ENCODE data around the gene MTA3.
"Not testable (repeated sequence)": the region's sequence is repeated elsewhere in the genome, so short reads cannot be mapped to it uniquely, and the experiment has no call there.

Gene MTA3

DNA sequence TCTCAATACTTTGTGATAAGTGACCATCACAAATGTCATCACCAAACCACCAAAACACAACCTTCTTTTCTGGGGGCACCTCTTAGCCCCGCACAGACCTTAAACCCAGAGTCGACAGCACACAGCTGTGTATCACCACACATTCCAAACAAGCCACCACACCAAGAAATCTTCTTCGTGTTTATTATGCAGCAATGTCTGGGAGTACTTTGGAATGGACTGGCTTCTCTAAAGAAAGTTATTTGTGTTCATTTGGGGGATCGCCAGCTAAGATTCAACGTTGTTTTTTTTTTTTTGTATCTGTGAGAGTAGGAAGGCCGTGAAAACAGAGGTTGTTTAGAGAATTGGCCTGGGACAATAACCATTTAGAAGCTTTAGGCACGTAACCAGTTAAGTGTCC lies 1.1 kb upstream of the MTA3 start:
- no peak for DNase-seq (ENCODE audit: low read depth in 2 of 3, low spot score in 1 of 3)

DNA sequence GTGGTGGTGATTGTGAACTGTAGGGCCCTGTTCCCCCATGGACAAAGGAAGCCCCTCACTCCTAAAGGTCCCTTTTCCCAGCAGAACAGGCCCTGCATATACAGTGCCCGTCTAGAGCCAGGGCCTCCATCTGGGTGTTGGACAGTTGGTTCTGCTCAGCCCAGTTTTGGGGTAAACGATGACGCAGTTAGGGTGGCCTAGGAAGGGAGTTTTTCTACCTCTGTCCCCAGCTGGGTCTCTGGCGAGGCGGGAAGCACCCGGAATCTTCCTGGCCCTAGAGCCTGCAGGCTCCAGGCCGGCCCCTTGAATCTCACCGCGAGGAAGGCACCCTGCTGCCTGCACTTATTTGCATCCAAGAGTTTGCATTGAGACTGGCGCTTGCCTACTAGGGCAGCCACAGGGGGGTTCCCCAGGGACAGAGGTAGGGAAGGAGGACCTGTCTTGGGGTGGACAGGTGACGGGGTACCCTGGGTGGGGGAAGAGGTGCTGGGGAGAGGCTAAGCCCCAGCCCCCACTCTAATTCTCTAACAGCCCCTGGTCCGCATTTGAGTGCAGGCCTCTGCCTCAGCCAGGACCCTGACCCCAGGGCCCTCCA lies 529 bp upstream of the MTA3 start:
- DNase-seq (ENCODE audit: low read depth in 2 of 3, low spot score in 1 of 3), result no peak

DNA sequence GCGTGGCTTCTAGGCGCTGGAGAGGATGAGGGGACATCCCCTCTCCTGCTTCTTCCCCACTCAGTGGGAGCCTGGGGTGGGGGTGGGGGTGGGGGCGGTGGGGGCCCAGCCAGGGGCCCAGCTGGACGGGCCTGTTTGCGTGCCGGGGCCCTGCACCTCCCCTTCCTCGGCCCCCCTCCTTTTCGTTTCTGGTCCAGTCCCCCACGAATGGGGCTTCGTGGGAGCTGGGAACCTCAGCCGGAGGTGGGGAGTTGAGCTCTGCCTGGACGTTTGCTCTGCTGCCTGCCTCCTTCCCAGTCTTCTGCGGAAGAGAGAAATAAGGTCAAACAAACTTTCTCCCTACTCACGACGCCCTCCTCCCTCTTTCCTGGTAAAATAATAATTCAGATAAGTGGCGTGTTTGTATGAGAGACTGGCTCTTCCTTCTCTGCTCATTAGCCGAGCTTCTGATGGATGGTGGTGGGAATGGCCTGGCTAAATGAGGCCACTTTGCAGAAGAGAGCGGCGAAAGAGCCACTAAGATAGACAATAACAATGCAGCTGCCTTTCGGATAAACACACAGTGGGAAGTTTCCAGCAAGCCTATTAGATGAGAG lies 782 bp downstream of the MTA3 start:
- peak in 1 of 3 donors; percentile 10 for DNase-seq (ENCODE audit: low read depth in 2 of 3, low spot score in 1 of 3)

DNA sequence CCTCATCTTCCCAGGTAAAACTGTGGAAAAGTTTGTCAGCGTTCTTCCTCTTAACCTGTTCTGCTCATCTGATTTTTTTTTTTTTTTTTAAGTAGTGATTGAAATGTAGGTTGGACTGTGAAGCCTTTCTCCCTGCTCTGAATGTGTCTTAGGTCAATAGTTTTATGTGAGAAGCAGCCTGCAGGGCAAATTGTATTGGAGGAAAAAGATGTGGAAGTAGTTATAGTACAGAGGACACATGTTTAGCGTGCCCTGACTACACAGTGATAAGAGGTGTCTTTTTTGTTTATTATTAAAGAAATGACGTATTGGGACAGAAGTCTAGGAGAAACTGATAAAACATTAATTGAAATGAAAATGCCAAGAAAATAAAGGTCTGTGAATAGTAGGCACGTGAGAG lies 1.5 kb downstream of the MTA3 start:
- DNase-seq (ENCODE audit: low read depth in 2 of 3, low spot score in 1 of 3), result no peak

DNA sequence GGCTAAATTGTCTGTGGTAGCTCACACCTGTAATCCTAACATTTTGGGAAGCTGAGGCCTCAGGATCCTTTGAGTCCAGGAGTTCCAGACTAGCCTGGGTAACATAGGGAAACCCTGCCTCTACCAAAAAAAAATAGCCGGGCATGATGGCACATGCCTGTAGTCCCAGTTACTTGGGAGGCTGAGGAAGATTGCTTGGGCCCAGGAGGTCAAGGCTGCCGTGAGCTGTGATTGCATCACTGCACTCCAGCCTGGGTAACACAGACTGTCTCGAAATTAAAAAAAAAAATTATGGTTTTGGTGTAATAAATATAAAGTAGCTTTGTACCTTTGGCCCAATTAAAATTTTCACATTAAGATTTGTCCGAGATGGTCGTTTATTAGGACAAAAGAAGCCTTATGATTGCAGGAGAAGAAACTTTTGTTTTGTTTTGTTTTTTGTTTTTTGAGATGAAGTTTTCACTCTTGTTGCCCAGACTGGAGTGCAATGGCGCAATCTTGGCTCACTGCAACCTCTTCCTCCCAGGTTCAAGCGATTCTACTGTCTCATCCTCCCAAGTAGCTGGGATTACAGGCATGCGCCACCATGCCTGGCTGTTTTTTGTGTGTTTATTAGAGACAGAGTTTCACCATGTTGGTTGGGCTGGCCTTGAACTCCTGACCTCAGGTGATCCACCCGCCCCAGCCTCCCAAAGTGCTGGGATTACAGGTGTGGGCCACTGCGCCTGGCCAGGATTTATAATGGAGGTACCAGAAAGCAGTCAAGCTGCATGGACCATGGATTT lies 4.1 kb downstream of the MTA3 start:
- no peak for DNase-seq (ENCODE audit: low read depth in 2 of 3, low spot score in 1 of 3)

DNA sequence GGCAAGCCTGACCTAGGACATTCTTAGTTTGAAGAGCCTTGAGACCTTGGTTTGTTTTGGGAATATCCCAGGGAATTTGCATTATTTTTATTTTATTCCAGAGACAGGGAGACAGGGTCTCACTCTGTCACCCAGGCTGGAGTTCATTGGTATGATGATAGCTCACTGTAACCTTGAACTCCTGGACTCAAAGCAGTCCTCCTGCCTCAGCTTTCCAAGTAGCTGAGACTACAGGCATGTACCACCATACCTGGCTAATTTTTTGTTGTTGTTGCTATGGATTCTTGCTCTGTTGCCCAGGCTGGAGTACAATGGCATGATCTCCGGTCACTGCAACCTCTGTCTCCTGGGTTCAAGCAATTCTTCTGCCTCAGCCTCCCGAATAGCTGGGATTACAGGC lies 4.8 kb downstream of the MTA3 start:
- DNase-seq (ENCODE audit: low read depth in 2 of 3, low spot score in 1 of 3), result no peak

DNA sequence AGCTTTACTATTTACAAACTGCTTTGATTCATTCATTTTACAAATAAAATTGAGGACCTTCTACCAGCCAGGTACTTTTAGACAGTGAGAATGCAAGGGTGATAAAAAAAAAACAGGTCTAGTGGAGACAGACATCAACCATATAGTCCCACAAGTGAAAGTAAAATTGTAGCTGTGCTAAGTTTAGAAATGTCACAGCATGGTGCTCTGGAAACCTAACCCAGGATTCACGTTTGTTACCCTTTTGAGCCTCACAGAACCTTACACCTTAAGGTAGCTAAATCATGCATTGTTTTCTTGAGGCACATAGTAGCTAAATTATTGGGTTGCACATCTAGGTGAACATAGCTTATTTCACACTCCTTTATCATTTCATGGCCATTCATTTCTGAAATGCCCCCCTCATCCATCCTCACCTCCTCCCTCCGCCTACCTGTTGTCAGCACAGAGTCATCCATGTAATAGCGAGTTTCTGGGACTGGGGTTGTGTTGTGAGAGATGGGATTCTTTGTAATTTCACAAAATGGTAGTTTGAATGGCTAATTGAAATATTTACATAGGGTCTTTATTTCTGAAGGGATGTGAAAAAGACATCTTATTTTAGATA lies 7.1 kb downstream of the MTA3 start:
- DNase-seq (ENCODE audit: low read depth in 2 of 3, low spot score in 1 of 3), result no peak

DNA sequence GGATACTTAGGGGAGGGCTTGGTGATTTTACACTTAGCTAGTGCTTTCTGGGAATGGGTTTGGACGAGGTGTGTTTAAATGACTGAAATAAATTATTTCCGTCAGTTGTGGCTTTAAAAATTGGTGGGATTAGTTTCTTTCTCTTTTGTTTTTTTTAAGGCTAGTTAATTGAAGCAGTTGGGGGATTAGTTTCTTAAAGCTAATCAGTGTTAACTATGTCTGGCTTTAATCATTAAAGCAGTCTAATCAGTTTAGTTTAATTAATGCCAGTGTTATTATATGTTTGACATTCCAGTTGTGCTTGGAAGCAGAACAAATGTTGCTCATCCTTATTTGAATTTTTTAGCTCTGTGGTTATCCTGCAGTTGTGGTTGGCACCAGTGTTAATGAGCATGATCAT lies 10.2 kb downstream of the MTA3 start:
- no peak for DNase-seq (ENCODE audit: low read depth in 2 of 3, low spot score in 1 of 3)

DNA sequence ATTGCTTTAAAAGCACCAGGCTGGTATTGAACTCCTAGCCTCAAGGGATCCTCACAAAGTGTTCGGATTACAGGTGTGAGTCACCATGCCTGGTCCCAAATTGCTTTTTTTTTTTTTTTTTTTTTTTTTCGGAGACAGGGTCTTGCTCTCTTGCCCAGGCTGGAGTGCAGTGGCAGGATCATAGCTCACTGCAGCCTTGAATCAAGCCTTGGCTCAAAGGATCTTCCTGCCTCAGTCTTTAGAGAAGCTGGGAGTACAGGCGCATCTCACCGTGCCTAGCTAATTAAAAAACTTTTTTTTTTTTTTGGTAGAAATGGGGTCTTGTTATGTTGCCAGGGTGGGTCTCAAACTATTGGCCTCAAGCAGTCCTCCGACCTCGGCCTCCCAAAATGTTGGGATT lies 12.8 kb downstream of the MTA3 start:
- no peak for DNase-seq (ENCODE audit: low read depth in 2 of 3, low spot score in 1 of 3)

DNA sequence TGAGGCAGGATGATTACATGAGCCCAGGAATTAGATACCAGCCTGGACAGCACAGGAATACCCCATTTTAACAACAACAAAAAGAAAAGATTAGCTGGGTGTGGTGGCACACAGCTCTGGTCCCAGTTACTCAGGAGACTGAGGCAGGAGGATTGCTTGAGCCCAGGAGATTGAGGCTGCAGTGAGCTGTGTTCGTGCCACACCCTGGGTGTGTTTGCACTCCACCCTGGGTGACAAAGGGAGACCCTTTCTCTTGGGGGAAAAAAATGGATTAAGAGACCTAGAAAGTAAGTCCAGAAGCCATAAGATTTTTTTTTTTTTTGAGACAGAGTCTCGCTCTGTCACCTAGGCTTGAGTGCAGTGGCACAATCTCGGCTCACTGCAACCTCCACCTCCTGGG lies 16.2 kb downstream of the MTA3 start:
- not testable (repeated sequence) for DNase-seq (ENCODE audit: low read depth in 2 of 3, low spot score in 1 of 3)

DNA sequence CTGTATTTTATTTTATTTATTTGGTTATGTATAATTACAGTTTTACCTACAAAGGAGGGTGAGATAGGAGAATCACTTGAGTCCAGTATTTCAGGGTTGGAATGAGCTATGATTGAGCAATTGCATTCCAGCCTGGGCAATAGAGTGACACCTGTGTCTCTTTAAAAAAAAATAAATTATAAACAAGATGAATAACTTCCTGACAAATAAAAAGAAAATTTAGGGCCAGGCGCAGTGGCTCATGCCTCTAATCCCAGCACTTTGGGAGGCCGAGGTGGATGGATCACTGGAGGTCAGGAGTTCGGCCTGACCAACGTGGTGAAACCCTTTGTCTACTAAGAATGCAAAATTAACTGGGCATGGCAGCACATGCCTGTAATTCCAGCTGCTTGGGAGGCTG lies 17.3 kb downstream of the MTA3 start:
- no peak for DNase-seq (ENCODE audit: low read depth in 2 of 3, low spot score in 1 of 3)

DNA sequence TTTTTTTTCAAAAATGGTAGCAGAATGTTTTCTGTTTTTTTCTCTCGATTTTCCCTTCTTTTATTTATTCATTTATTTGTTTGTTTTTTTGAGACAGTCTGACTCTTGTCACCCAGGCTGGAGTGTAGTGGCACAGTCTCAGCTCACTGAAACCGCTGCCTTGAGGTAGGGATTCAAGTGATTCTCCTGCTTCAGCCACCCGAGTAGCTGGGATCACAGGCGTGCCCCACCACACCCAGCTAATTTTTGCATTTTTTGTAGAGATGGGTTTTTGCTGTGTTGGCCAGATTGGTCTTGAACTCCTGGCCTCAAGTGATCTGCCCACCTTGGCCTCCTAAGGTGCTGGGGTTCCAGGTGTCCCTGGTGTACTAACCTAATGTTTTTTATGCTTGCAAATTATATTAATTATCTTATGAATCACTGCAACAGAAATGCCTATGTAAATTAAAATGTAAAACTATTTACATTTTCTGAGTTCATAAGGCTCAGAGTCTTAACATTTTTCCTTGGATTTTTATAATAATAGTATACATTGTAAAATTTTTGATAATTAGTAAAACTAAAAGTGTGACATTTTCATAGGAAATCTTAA lies 19.2 kb downstream of the MTA3 start:
- no peak for DNase-seq (ENCODE audit: low read depth in 2 of 3, low spot score in 1 of 3)

DNA sequence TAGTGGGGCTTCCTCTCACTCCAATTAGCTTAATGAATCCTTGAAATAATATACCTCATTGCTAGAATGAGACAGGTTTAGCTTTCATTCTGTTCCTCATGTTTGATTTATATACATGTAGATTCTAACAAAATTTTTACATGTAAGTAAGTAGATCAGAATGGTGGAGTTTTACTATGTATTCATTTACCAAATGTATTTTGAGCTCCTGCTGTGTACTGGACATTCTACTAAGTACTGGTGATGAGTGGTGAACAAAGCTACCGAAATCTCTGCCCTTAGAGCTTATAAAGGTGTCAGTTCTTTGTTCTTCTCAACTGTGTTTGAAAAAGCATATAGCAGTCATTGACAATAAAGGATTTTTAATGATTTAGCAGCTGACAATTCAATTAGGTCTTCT lies 19.7 kb downstream of the MTA3 start:
- DNase-seq (ENCODE audit: low read depth in 2 of 3, low spot score in 1 of 3), result no peak

DNA sequence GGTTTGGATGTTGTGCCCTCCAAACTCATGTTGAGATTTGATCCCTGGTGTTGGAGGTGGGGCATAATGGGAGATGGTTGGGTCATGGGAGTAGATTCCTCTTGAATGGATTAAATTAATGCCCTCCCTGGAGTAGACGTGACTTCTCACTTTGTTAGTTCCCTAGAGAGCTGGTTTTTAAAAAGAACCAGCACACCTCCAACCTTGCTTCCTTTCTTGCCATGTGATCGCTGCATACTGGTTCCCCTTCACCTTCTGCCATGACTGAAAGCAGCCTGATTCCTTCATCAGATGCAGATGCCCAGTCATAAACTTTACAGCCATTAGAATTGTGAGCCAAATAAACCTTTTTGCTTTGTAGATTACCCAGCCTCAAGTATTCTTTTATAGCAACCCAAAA lies 21.7 kb downstream of the MTA3 start:
- no peak for DNase-seq (ENCODE audit: low read depth in 2 of 3, low spot score in 1 of 3)

DNA sequence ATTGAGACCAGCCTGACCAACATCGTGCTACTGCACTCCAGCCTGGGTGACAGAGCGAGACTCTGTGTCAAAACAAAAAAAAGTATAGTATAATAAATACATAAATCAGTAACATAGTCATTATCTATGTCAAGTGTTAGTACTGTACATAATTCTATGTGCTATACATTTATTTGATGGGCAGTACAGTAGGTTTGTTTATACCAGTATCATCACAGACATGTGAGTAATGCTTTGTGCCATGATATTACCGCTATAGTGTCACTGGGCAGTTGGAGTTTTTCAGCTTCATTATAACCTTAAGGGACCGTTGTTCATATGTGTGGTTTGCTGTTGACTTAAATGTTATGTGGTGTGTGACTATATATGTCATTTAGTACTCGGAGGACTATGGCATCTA lies 24.9 kb downstream of the MTA3 start:
- DNase-seq (ENCODE audit: low read depth in 2 of 3, low spot score in 1 of 3), result no peak

DNA sequence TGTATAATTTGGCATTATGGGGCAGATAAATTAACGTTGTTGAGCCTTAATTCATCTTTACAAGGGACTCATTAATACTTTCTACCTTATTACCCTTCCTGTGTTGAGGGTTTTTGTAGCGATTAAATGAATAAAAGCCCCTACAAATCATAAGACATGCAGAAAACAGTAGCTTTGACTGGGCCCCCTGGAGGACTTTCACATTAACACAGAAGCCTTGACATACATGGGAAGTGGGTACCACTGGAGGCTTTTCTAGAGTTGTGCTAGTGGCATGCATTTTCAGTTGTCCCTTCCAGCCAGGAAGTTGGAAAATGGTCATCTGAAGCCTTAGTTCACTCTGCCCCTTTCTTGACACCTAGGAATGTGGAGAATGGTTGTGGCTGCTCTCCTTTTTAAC lies 30.2 kb downstream of the MTA3 start:
- no peak for DNase-seq (ENCODE audit: low read depth in 2 of 3, low spot score in 1 of 3)

DNA sequence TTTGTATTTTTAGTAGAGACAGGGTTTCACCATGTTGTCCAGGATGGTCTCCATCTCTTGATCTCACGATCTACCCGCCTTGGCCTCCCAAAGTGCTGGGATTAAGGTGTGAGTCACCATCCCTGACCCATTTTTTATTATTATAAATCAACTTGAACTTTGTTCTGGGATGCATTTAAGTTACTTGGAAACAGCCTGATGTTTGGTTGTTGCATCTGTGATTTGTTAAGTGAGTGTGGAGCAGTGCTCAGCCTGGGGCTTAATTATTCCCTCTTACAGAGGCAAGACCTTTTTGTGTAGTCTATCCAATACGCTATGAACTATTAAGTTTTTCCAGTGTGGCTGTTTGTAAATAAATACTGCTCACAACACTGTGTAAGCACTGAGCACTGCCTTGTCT lies 32.6 kb downstream of the MTA3 start:
- no peak for DNase-seq (ENCODE audit: low read depth in 2 of 3, low spot score in 1 of 3)

DNA sequence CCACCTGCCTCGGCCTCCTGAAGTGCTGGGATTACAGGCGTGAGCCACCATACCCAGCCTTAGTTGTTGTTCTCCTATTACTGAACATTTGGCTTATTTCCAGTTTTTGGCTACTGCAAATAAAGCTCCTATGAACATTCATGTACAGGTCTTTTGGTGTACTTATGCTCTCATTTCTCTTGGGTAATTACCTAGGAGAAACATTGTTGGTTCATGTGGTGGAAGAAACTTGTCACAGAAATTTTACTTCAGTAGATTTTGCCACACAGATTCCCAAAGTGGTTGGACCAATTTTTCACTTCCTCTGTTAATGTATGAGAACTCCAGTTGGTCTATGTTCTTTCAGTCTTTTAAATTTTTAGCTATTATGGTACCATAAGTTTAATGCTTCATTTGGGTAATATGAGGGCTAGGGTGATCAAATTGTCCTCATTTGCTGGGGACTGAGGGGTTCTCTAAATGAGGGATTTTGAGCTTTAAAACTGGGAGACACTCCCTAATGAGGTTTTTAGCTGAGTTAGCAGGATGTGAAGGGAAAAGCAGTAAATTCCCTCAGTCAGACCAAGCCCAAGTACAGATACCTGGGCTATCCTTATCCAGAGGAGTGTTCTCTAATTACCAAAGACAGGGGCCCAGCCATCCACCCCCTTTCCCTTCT lies 33.9 kb downstream of the MTA3 start:
- DNase-seq (ENCODE audit: low read depth in 2 of 3, low spot score in 1 of 3), result no peak

DNA sequence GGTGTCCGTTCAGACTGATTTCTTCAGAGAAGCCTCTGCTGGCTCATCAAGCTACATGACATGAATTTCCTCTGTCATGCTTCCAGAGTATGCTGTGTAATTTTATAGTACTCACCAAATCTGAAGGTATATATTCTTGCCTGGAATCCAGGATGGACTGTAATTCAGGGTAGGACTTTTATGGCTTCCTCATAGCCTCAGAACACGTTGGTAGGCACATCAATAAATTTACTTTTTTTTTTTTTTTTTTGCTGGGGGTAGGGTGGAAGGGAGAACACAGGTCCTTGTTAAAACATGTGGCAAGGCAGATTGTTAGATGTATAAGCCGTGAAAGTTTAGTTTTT lies 34.4 kb downstream of the MTA3 start:
- no peak for DNase-seq (ENCODE audit: low read depth in 2 of 3, low spot score in 1 of 3)

DNA sequence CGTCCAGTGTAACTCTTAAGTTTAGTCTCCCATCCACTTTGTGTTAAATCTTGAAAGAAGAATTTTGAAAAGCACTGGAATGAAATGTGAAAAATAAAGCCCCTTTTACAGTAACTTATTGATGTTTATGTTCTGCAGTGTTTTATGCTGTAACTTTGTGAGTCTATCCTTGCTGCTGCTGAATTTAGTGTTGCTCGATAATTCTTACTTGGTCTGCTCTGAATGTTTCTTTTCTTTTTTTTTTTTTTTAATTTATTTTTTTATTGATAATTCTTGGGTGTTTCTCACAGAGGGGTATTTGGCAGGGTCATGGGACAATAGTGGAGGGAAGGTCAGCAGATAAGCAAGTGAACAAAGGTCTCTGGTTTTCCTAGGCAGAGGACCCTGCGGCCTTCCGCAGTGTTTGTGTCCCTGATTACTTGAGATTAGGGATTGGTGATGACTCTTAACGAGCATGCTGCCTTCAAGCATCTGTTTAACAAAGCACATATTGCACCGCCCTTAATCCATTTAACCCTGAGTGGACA lies 36.0 kb downstream of the MTA3 start:
- DNase-seq (ENCODE audit: low read depth in 2 of 3, low spot score in 1 of 3), result not testable (repeated sequence)

DNA sequence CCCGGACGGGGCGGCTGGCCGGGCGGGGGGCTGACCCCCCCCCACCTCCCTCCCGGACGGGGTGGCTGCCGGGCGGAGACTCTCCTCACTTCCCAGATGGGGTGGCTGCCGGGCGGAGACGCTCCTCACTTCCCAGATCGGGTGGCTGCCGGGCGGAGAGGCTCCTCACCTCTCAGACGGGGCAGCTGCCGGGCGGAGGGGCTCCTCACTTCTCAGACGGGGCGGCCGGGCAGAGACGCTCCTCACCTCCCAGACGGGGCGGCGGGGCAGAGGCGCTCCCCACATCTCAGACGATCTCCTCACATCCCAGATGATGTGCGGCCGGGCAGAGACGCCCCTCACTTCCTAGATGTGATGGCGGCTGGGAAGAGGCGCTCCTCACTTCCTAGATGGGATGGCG lies 37.7 kb downstream of the MTA3 start:
- DNase-seq (ENCODE audit: low read depth in 2 of 3, low spot score in 1 of 3), result not testable (repeated sequence)

Measured in stimulated activated CD4-positive, alpha-beta T cell treated with anti-CD3 and anti-CD28 coated beads, Interleukin-12 subunit alpha, Interleukin-12 subunit beta, amount 100 ng/mL, for 48 hours (primary cell).